ENCODE data around the gene HK3.

HK3 gene

DNA sequence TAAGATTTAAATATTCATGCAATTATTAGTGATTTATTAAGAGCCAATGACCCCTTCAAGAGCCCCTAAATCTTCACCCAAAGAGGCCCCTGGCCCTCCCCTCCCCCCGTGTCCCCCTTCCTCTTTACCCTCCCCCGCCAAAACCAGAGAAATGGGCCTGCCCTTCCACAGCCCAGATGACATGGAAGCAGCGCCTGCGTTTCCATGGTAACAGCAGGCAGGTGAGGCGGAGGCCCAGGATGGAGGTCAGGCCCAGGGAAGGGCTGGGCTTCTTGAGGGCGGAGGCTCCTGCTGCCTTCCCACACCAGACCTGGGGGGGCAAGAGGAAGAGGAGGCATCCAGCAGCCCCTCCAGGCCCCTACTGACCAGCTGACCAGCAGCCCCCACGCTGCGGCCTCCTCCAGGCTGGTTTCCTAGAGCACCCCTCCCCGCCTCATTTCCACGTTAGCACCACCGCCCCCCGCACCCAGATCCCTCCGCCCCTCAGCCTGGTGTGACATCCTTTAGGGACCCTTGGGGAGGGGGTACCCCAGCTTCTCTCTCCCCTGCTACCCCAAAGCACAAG, 51.3 kb downstream of the HK3 start:
- Histone ChIP-seq H3K79me2 (ENCODE audit: insufficient read depth, low read length) (no peaks in the 10 kb centered on the region), H3K4me1 (ENCODE audit: insufficient read depth, low read length, poor library complexity, severe bottlenecking) (no peaks in the 10 kb centered on the region), H3F3A (ENCODE audit: low read depth) (no peaks in the 10 kb centered on the region), H3K4me3 (ENCODE audit: low read length, poor library complexity, severe bottlenecking) (no peak overlapping the region), H3K27me3 (ENCODE audit: insufficient read depth, low read length, poor library complexity, severe bottlenecking) (no peaks in the 10 kb centered on the region), H4K20me1 (ENCODE audit: insufficient read depth, low read length, poor library complexity, severe bottlenecking) (no peaks in the 10 kb centered on the region), H3K4me2 (ENCODE audit: low read depth, low read length, poor library complexity, severe bottlenecking) (no peak overlapping the region), H2AFZ (ENCODE audit: low read length) (no peak overlapping the region), H3K9me3 (ENCODE audit: insufficient read depth, low read depth, low read length) (no peaks in the 10 kb centered on the region), H3K36me3 (ENCODE audit: insufficient read depth, low read length) (no peaks in the 10 kb centered on the region), H3K9ac (ENCODE audit: low read depth, low read length, poor library complexity, severe bottlenecking) (no peak overlapping the region), H3K9me2 (replicated peaks; ENCODE audit: low read depth, low read length) (no peaks in the 10 kb centered on the region)
- TF ChIP-seq EZH2phosphoT487 (IDR thresholded peaks at IDR 0.05; ENCODE audit: borderline replicate concordance): no peak

DNA sequence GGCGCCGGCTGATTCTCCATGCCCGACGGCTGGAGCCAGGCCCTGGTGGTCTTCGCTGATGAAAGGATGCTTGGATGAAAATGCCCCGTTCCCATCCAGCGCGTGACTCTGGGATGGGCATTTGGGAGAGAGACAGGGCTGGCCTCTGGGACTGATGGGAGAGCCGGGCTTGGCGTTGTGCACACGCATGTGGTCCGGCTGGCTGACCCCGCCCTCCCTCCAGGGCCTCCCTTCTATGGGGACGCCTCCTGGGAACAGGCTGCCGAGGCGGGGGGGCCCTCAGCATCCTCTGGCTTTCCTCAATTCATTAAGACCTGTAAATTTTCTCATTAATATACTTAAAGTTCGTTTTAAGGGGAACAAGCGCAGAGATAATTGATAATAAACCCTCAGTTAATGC, 52.0 kb downstream of the HK3 start:
- Histone ChIP-seq H3K4me2 (ENCODE audit: low read depth, low read length, poor library complexity, severe bottlenecking) (no peak overlapping the region), H4K20me1 (ENCODE audit: insufficient read depth, low read length, poor library complexity, severe bottlenecking) (no peaks in the 10 kb centered on the region), H3K9me2 (replicated peaks; ENCODE audit: low read depth, low read length) (no peaks in the 10 kb centered on the region), H3K4me3 (ENCODE audit: low read length, poor library complexity, severe bottlenecking) (no peak overlapping the region), H3K9me3 (ENCODE audit: insufficient read depth, low read depth, low read length) (no peaks in the 10 kb centered on the region), H3K27me3 (ENCODE audit: insufficient read depth, low read length, poor library complexity, severe bottlenecking) (no peaks in the 10 kb centered on the region), H3K4me1 (ENCODE audit: insufficient read depth, low read length, poor library complexity, severe bottlenecking) (no peaks in the 10 kb centered on the region), H3F3A (ENCODE audit: low read depth) (no peaks in the 10 kb centered on the region), H3K36me3 (ENCODE audit: insufficient read depth, low read length) (no peaks in the 10 kb centered on the region), H3K9ac (ENCODE audit: low read depth, low read length, poor library complexity, severe bottlenecking) (no peak overlapping the region), H3K79me2 (ENCODE audit: insufficient read depth, low read length) (no peaks in the 10 kb centered on the region), H2AFZ (ENCODE audit: low read length) (no peak overlapping the region)
- TF ChIP-seq EZH2phosphoT487 (IDR thresholded peaks at IDR 0.05; ENCODE audit: borderline replicate concordance): no peak
- TF ChIP-seq, protein P1, sequence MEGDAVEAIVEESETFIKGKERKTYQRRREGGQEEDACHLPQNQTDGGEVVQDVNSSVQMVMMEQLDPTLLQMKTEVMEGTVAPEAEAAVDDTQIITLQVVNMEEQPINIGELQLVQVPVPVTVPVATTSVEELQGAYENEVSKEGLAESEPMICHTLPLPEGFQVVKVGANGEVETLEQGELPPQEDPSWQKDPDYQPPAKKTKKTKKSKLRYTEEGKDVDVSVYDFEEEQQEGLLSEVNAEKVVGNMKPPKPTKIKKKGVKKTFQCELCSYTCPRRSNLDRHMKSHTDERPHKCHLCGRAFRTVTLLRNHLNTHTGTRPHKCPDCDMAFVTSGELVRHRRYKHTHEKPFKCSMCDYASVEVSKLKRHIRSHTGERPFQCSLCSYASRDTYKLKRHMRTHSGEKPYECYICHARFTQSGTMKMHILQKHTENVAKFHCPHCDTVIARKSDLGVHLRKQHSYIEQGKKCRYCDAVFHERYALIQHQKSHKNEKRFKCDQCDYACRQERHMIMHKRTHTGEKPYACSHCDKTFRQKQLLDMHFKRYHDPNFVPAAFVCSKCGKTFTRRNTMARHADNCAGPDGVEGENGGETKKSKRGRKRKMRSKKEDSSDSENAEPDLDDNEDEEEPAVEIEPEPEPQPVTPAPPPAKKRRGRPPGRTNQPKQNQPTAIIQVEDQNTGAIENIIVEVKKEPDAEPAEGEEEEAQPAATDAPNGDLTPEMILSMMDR (conservative IDR thresholded peaks at IDR 0.05; ENCODE audit: low read length): no peak

DNA sequence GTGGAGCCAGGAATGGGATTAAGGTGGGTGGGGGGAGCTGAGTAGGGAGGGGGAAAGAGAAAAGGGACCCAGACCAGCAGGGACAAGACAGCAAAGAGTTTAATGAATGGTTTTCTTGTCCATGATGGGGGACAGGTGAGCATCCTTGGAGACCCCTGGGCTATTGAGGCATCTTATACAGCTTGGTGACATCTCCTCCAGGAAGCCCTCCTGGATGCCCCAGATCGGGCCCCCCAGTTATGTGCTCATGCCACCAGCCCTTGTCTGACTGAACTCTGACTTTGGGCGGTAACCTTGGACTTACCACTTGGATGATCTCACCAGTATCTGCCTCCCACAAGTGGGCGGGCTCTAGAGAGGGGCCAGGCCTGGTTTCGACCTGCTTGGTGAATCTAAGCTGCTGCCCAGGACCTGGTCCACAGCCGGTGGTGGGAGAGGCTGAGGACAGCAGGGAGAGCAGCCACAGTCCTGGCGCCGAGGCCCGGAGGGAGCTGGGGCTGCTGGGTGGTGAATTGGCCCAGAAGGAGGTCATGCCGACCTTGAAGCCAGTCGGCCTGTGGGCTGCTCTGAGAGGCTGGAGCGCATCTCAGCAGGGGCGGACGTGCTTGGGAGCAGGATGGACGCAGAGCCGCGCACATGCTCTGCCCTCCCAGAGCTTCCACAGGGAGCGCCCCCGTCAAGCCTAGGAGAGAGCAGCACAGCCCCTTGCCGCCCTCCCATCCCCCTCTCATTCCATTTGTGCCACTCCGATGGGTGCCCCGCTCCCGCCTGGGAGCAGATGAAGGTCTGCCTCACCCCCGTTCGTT, 52.6 kb downstream of the HK3 start:
- no peak overlapping the region for H3K4me2 ChIP-seq (ENCODE audit: low read depth, low read length, poor library complexity, severe bottlenecking)
- H3K9me3 ChIP-seq (ENCODE audit: insufficient read depth, low read depth, low read length): no peaks in the 10 kb centered on the region
- TF ChIP-seq, protein P1 (conservative IDR thresholded peaks at IDR 0.05; ENCODE audit: low read length): no peak
- no peak for TF ChIP-seq EZH2phosphoT487 (IDR thresholded peaks at IDR 0.05; ENCODE audit: borderline replicate concordance)
- no peak overlapping the region for H3K4me3 ChIP-seq (ENCODE audit: low read length, poor library complexity, severe bottlenecking)
- H2AFZ ChIP-seq (ENCODE audit: low read length): no peak overlapping the region
- H3K4me1 ChIP-seq (ENCODE audit: insufficient read depth, low read length, poor library complexity, severe bottlenecking): no peaks in the 10 kb centered on the region
- H4K20me1 ChIP-seq (ENCODE audit: insufficient read depth, low read length, poor library complexity, severe bottlenecking): no peaks in the 10 kb centered on the region
- no peaks in the 10 kb centered on the region for H3K9me2 ChIP-seq (replicated peaks; ENCODE audit: low read depth, low read length)
- H3K27me3 ChIP-seq (ENCODE audit: insufficient read depth, low read length, poor library complexity, severe bottlenecking): no peaks in the 10 kb centered on the region
- no peaks in the 10 kb centered on the region for H3K36me3 ChIP-seq (ENCODE audit: insufficient read depth, low read length)
- no peaks in the 10 kb centered on the region for H3K79me2 ChIP-seq (ENCODE audit: insufficient read depth, low read length)
- H3K9ac ChIP-seq (ENCODE audit: low read depth, low read length, poor library complexity, severe bottlenecking): no peak overlapping the region
- no peaks in the 10 kb centered on the region for H3F3A ChIP-seq (ENCODE audit: low read depth)
